Activated CD8-positive, alpha-beta T cell treated with anti-CD3 and anti-CD28 coated beads for 36 hours (primary cell): ENCODE results near the gene IQGAP3. TPM values are rescaled to one million over a fixed set of nuclear protein-coding genes. Genes with fewer than 3 reads are reported as not detected.

Source experiments
- ATAC-seq: fragments of 200-7000 bp; cut with Tn5 transposase; one replicate; pipeline ENCODE4 v1.10.0; 2021; ENCODE audit warnings: mild to moderate bottlenecking, moderate library complexity
- CTCF ChIA-PET: fragments of 350-600 bp; sonication (Branson Sonifier 250); formaldehyde crosslinking; loops from one replicate; lab custom pipeline; 2021; ENCODE audit warnings: antibody characterized with exemption; lab: Charles Lee
- POLR2A ChIA-PET: fragments of 350-600 bp; sonication (Branson Sonifier 250); formaldehyde crosslinking; loops from one replicate; lab custom pipeline; 2021; ENCODE audit warnings: antibody characterized with exemption; lab: Charles Lee
- DNase-seq: peaks from one replicate; pipeline ENCODE4 v3.0.0-alpha.2; 2020
- H3K27ac Mint-ChIP-seq: one replicate; pipeline ENCODE4 v1.8.0; 2021; ENCODE audit warnings: mild to moderate bottlenecking, mixed read lengths
- H3K27me3 Mint-ChIP-seq: one replicate; pipeline ENCODE4 v1.8.0; 2021; ENCODE audit warnings: mixed read lengths
- H3K36me3 Mint-ChIP-seq: one replicate; pipeline ENCODE4 v1.8.0; 2021; ENCODE audit warnings: low read depth, mixed read lengths
- H3K4me1 Mint-ChIP-seq: one replicate; pipeline ENCODE4 v1.8.0; 2021; ENCODE audit warnings: low read depth, mixed read lengths
- H3K4me3 Mint-ChIP-seq: one replicate; pipeline ENCODE4 v1.8.0; 2021; ENCODE audit warnings: mild to moderate bottlenecking, moderate library complexity, mixed read lengths
- H3K9me3 Mint-ChIP-seq: one replicate; pipeline ENCODE4 v1.8.0; 2021; ENCODE audit warnings: mixed read lengths
- CTCF ChIP-seq: fragments of 200-600 bp; IDR thresholded peaks from one replicate; pipeline ENCODE4 v1.8.0; 2022; ENCODE audit warnings: antibody characterized with exemption, mild to moderate bottlenecking
- intact Hi-C: fragments of 100-400 bp; cut with micrococcal nuclease; formaldehyde crosslinking; loops from one replicate; pipeline ENCODE4 v1.10.0; 2022
- total RNA-seq, 2 experiments: library from RNA; stranded (reverse); gene quantifications; one replicate each; pipeline ENCODE4 v1.2.3, GENCODE V29; 2021

IQGAP3 gene
- total RNA-seq, 2 experiments from 2014 or later, result 14.4 to 14.9 TPM

- ChIA-PET CTCF (interaction anchor here (1.0 to 1.3 kb wide), 2 partner anchors 15 to 50 kb away, joined by 3 to 4 read pairs; no protein-coding TSS in a partner anchor), POLR2A (interaction anchor here (1.6 to 11.4 kb wide), 2 partner anchors 9 kb away, joined by 7 to 245 read pairs; no protein-coding TSS in a partner anchor)
- DNase-seq (no peak), ATAC-seq (no peak)
- intact Hi-C loops, result no loop called here
- no peaks in the 10 kb centered on the region for H3K9me3 Mint-ChIP-seq
- no peaks in the 10 kb centered on the region for H3K27me3 Mint-ChIP-seq
- H3K4me1 Mint-ChIP-seq, result peaks cover 83% of the 10 kb centered on the region
- H3K36me3 Mint-ChIP-seq, result peaks cover 11% of the 10 kb centered on the region
- no peak for TF ChIP-seq CTCF
- H3K4me3 Mint-ChIP-seq, result no peak overlapping the region
- H3K27ac Mint-ChIP-seq, result peak overlapping the region; percentile 79
These were observed 76.8 kb downstream of the IQGAP3 start for GRCh38 chr1:156495401-156496140.

- Mint-ChIP-seq H3K27ac (peak overlapping the region; percentile 79), H3K36me3 (peaks cover 11% of the 10 kb centered on the region), H3K27me3 (no peaks in the 10 kb centered on the region), H3K4me3 (no peak overlapping the region), H3K9me3 (no peaks in the 10 kb centered on the region), H3K4me1 (peaks cover 93% of the 10 kb centered on the region)
- TF ChIP-seq CTCF, result no peak
- CTCF ChIA-PET, result interaction anchor here (1.1 to 6.0 kb wide), 2 partner anchors 10 to 14 kb away, joined by 3 to 64 read pairs; no protein-coding TSS in a partner anchor
- intact Hi-C loops, result no loop called here
- DNase-seq, result no peak
- POLR2A ChIA-PET, result interaction anchor here (1.4 to 11.4 kb wide), 2 partner anchors 8 to 9 kb away, joined by 3 to 245 read pairs; no protein-coding TSS in a partner anchor
- ATAC-seq, result no peak
These were observed 78.0 kb downstream of the IQGAP3 start for GRCh38 chr1:156494309-156494895.

GRCh38 chr1:156493742-156494141, 78.6 kb downstream of the IQGAP3 start:
- no peak for TF ChIP-seq CTCF
- POLR2A ChIA-PET, result interaction anchor here (1.1 to 15.0 kb wide), 4 partner anchors 6 to 37 kb away, joined by 3 to 245 read pairs (median 6); partner anchors contain the start of gene MEF2D
- H3K27me3 Mint-ChIP-seq, result no peaks in the 10 kb centered on the region
- no peaks in the 10 kb centered on the region for H3K9me3 Mint-ChIP-seq
- DNase-seq, result no peak
- intact Hi-C loops, result no loop called here
- H3K4me3 Mint-ChIP-seq, result no peak overlapping the region
- H3K4me1 Mint-ChIP-seq, result peaks cover 97% of the 10 kb centered on the region
- CTCF ChIA-PET, result interaction anchor here (1.1 to 6.0 kb wide), 3 partner anchors 10 to 108 kb away, joined by 3 to 64 read pairs (median 3); no protein-coding TSS in a partner anchor
- H3K36me3 Mint-ChIP-seq, result peaks cover 11% of the 10 kb centered on the region
- H3K27ac Mint-ChIP-seq, result peak overlapping the region; percentile 58
- ATAC-seq, result no peak

GRCh38 chr1:156493154-156493631, 79.2 kb downstream of the IQGAP3 start:
- Mint-ChIP-seq H3K36me3 (peaks cover 11% of the 10 kb centered on the region), H3K9me3 (no peaks in the 10 kb centered on the region), H3K27me3 (no peaks in the 10 kb centered on the region), H3K27ac (peak overlapping the region; percentile 86), H3K4me3 (peak overlapping the region; percentile 11), H3K4me1 (peaks cover 97% of the 10 kb centered on the region)
- no peak for DNase-seq
- TF ChIP-seq CTCF, result no peak
- intact Hi-C loops, result no loop called here
- CTCF ChIA-PET, result interaction anchor here (0.9 to 14.3 kb wide), 4 partner anchors 8 to 107 kb away, joined by 3 to 220 read pairs (median 34); partner anchors contain the start of gene MEF2D
- POLR2A ChIA-PET, result interaction anchor here (1.1 to 15.0 kb wide), 4 partner anchors 7 to 36 kb away, joined by 3 to 245 read pairs (median 6); partner anchors contain the start of gene MEF2D
- no peak for ATAC-seq
